ENCODE measurements around the gene STARD13.

- TF ChIP-seq CTCF (IDR thresholded peaks at IDR 0.05) (no peak), POLR2A (IDR thresholded peaks at IDR 0.05) (no peak), POLR2AphosphoS5 (IDR thresholded peaks at IDR 0.05) (no peak)
These were observed 55.9 kb downstream of the STARD13 start for GRCh38 chr13:33229446-33230177.
